Kidney epithelial cell (primary cell): ENCODE measurements around the gene NRF1. TPM values are rescaled to one million over a fixed set of nuclear protein-coding genes. Genes with fewer than 3 reads are reported as not detected.
"Not testable (repeated sequence)": the region's sequence is repeated elsewhere in the genome, so short reads cannot be mapped to it uniquely, and the experiment has no call there.

Experiments
- DNase-seq: peaks from one replicate; pipeline ENCODE4 v3.0.0-alpha.2; 2010; ENCODE audit warnings: low read depth
- H3K27me3 ChIP-seq: 2 replicates; pipeline ENCODE4 v1.6.0; 2011; ENCODE audit warnings: low read length; ENCODE audit not compliant: control insufficient read depth, insufficient read depth
- H3K36me3 ChIP-seq: 2 replicates; pipeline ENCODE4 v1.5.1; 2011; ENCODE audit warnings: low read length; ENCODE audit not compliant: control insufficient read depth, insufficient read depth
- H3K4me3 ChIP-seq: 2 replicates; pipeline ENCODE4 v1.5.1; 2011; ENCODE audit warnings: low read depth, mild to moderate bottlenecking, control low read depth, low read length
- CTCF ChIP-seq: IDR thresholded peaks from 2 replicates; pipeline ENCODE4 v1.5.1; 2011; ENCODE audit warnings: mild to moderate bottlenecking, moderate library complexity, low read length, control low read depth, inconsistent platforms; ENCODE audit not compliant: insufficient read depth, poor library complexity, severe bottlenecking
- total RNA-seq: library from RNA; depleted of rRNA; stranded (reverse); fragments of >200 nt; gene quantifications from 2 replicates; pipeline ENCODE4 v1.2.3, GENCODE V29; 2015

NRF1 gene
- total RNA-seq, 1 donor from 2014 or later = 9.3 TPM

- no peak for DNase-seq
- no peak for TF ChIP-seq CTCF
- no peak overlapping the region for H3K4me3 ChIP-seq
- no peaks in the 10 kb centered on the region for H3K27me3 ChIP-seq
- no peaks in the 10 kb centered on the region for H3K36me3 ChIP-seq
These were observed 40.3 kb upstream of the NRF1 start for GRCh38 chr7:129571201-129571600.

GRCh38 chr7:129572205-129572604 is 39.3 kb upstream of the NRF1 start:
- no peaks in the 10 kb centered on the region for H3K36me3 ChIP-seq
- no peak for DNase-seq
- TF ChIP-seq CTCF = no peak
- no peak overlapping the region for H3K4me3 ChIP-seq
- no peaks in the 10 kb centered on the region for H3K27me3 ChIP-seq

GRCh38 chr7:129574487-129574886 is 37.0 kb upstream of the NRF1 start:
- Histone ChIP-seq H3K4me3 (no peak overlapping the region), H3K27me3 (no peaks in the 10 kb centered on the region), H3K36me3 (no peaks in the 10 kb centered on the region)
- no peak for TF ChIP-seq CTCF
- no peak for DNase-seq

GRCh38 chr7:129575699-129576098 is 35.8 kb upstream of the NRF1 start:
- no peaks in the 10 kb centered on the region for H3K27me3 ChIP-seq
- no peaks in the 10 kb centered on the region for H3K36me3 ChIP-seq
- no peak for DNase-seq
- no peak for TF ChIP-seq CTCF
- H3K4me3 ChIP-seq = no peak overlapping the region

GRCh38 chr7:129576138-129576537 is 35.4 kb upstream of the NRF1 start:
- no peak for TF ChIP-seq CTCF
- DNase-seq = no peak
- no peaks in the 10 kb centered on the region for H3K36me3 ChIP-seq

GRCh38 chr7:129578829-129579228 is 32.7 kb upstream of the NRF1 start:
- no peaks in the 10 kb centered on the region for H3K36me3 ChIP-seq
- TF ChIP-seq CTCF = no peak
- H3K4me3 ChIP-seq = no peak overlapping the region
- no peak for DNase-seq
- no peaks in the 10 kb centered on the region for H3K27me3 ChIP-seq

More at GRCh38 chr7:129576138-129576537, 35.4 kb upstream of the NRF1 start:
- Histone ChIP-seq H3K27me3 (no peaks in the 10 kb centered on the region), H3K4me3 (no peak overlapping the region)

GRCh38 chr7:129586179-129586578 is 25.3 kb upstream of the NRF1 start:
- DNase-seq, H3K4me3 ChIP-seq, H3K27me3 ChIP-seq, H3K36me3 ChIP-seq: not testable (repeated sequence)
